Neural crest cell (in vitro differentiated cells): Measurements from ENCODE around the gene ARHGEF12. TPM values are rescaled to one million over a fixed set of nuclear protein-coding genes. Genes with fewer than 3 reads are reported as not detected.

Source experiments
- DNase-seq: peaks from one replicate; pipeline ENCODE4 v3.0.0; 2021; ENCODE audit warnings: low read depth, mixed read lengths, low spot score
- H3K27ac Mint-ChIP-seq: one replicate; pipeline ENCODE4 v1.8.0; 2021; ENCODE audit warnings: mild to moderate bottlenecking, mixed read lengths; ENCODE audit not compliant: unreplicated experiment
- H3K27me3 Mint-ChIP-seq: 2 replicates; pipeline ENCODE4 v1.8.0; 2021; ENCODE audit warnings: low read depth, mild to moderate bottlenecking, mixed read lengths
- H3K36me3 Mint-ChIP-seq: 2 replicates; pipeline ENCODE4 v1.8.0; 2021; ENCODE audit warnings: low read depth, mild to moderate bottlenecking, mixed read lengths
- H3K4me1 Mint-ChIP-seq: 2 replicates; pipeline ENCODE4 v1.8.0; 2021; ENCODE audit warnings: mixed read lengths
- H3K4me3 Mint-ChIP-seq: one replicate; pipeline ENCODE4 v1.8.0; 2021; ENCODE audit warnings: mild to moderate bottlenecking, mixed read lengths
- H3K9me3 Mint-ChIP-seq: 2 replicates; pipeline ENCODE4 v1.8.0; 2021; ENCODE audit warnings: mixed read lengths
- CTCF ChIP-seq: fragments of 200-600 bp; sonication (generic); conservative IDR thresholded peaks from 2 replicates; pipeline ENCODE4 v1.5.0; 2021; ENCODE audit warnings: antibody characterized with exemption, mild to moderate bottlenecking
- total RNA-seq: library from RNA; stranded (reverse); gene quantifications from 2 replicates; pipeline ENCODE4 v1.2.1, GENCODE V29; 2021

Gene ARHGEF12
- total RNA-seq, 1 donor from 2014 or later: 66.2 TPM

GRCh38 chr11:120383518-120384155, 47.4 kb downstream of the ARHGEF12 start:
- H3K9me3 Mint-ChIP-seq: peaks cover 5% of the 10 kb centered on the region
- DNase-seq: no peak
- no peak overlapping the region for H3K27ac Mint-ChIP-seq
- H3K4me1 Mint-ChIP-seq: peaks cover 22% of the 10 kb centered on the region
- H3K27me3 Mint-ChIP-seq: no peaks in the 10 kb centered on the region
- peaks cover 15% of the 10 kb centered on the region for H3K36me3 Mint-ChIP-seq
- TF ChIP-seq CTCF: no peak
- no peak overlapping the region for H3K4me3 Mint-ChIP-seq

DNA sequence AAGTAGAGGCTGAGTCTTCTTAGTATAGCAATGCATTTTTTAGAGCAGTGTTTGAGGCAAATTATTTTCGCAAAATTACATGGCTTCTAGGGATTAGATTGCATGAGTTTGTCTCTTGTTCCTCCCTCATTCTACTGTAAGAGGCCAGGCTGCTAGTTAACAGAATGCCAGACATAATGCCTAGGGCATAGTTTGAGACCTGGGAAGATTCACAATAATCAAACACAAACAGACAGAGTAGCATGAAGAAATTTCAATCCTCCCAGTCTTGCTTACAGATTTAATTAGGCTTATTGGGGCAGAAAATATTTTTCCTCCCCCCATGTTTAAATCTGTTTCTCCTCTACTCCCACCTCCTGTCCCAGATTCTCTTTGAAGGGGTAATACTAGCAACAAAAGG, 48.3 kb downstream of the ARHGEF12 start:
- Mint-ChIP-seq H3K27me3 (no peaks in the 10 kb centered on the region), H3K36me3 (peaks cover 12% of the 10 kb centered on the region), H3K9me3 (peaks cover 4% of the 10 kb centered on the region), H3K4me3 (no peak overlapping the region), H3K4me1 (peaks cover 22% of the 10 kb centered on the region), H3K27ac (no peak overlapping the region)
- no peak for TF ChIP-seq CTCF
- no peak for DNase-seq

DNA sequence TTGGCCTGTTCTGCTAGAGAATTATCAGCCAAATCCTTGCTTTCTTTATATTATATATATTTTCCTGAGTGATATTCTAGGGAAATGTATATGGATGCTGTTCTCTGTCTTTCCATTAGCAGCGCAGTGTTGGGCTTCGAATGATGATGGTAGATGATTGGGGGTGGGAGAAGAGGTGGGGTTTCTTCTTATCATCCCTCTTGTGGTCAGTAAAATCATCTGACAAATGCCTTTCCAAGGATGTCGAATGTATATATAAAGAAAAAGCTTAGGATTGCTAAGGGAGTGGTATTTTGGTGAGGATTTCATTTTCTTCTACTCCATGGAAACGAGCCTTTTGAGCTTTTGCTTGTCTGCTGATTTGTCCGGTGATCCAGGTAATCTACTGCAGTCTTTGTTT, 48.9 kb downstream of the ARHGEF12 start:
- TF ChIP-seq CTCF: no peak
- H3K36me3 Mint-ChIP-seq: peaks cover 17% of the 10 kb centered on the region
- DNase-seq: no peak
- H3K27me3 Mint-ChIP-seq: no peaks in the 10 kb centered on the region
- no peak overlapping the region for H3K27ac Mint-ChIP-seq
- peaks cover 8% of the 10 kb centered on the region for H3K9me3 Mint-ChIP-seq
- no peak overlapping the region for H3K4me3 Mint-ChIP-seq
- peaks cover 23% of the 10 kb centered on the region for H3K4me1 Mint-ChIP-seq

- H3K4me1 Mint-ChIP-seq: peaks cover 28% of the 10 kb centered on the region
- TF ChIP-seq CTCF: no peak
- H3K4me3 Mint-ChIP-seq: no peak overlapping the region
- no peak for DNase-seq
- no peak overlapping the region for H3K27ac Mint-ChIP-seq
- H3K36me3 Mint-ChIP-seq: peaks cover 17% of the 10 kb centered on the region
- peaks cover 8% of the 10 kb centered on the region for H3K9me3 Mint-ChIP-seq
- H3K27me3 Mint-ChIP-seq: no peaks in the 10 kb centered on the region
Observed at GRCh38 chr11:120385655-120386054, 49.4 kb downstream of the ARHGEF12 start.

- Mint-ChIP-seq H3K4me1 (peaks cover 32% of the 10 kb centered on the region), H3K4me3 (no peak overlapping the region), H3K27me3 (no peaks in the 10 kb centered on the region), H3K27ac (no peak overlapping the region), H3K36me3 (peaks cover 15% of the 10 kb centered on the region), H3K9me3 (peaks cover 8% of the 10 kb centered on the region)
- TF ChIP-seq CTCF: no peak
- no peak for DNase-seq
Observed at GRCh38 chr11:120386318-120386717, 50.1 kb downstream of the ARHGEF12 start.
